Activated CD8-positive, alpha-beta T cell treated with anti-CD3 and anti-CD28 coated beads for 36 hours (primary cell): ENCODE data around the gene RASGRP4. TPM values are rescaled to one million over a fixed set of nuclear protein-coding genes. Genes with fewer than 3 reads are reported as not detected.

ENCODE experiments used
- ATAC-seq: fragments of 200-7000 bp; cut with Tn5 transposase; one replicate; pipeline ENCODE4 v1.10.0; 2021; ENCODE audit warnings: mild to moderate bottlenecking, moderate library complexity
- CTCF ChIA-PET: fragments of 350-600 bp; sonication (Branson Sonifier 250); formaldehyde crosslinking; loops from one replicate; lab custom pipeline; 2021; ENCODE audit warnings: antibody characterized with exemption; lab: Charles Lee
- POLR2A ChIA-PET: fragments of 350-600 bp; sonication (Branson Sonifier 250); formaldehyde crosslinking; loops from one replicate; lab custom pipeline; 2021; ENCODE audit warnings: antibody characterized with exemption; lab: Charles Lee
- DNase-seq: peaks from one replicate; pipeline ENCODE4 v3.0.0-alpha.2; 2020
- H3K27ac Mint-ChIP-seq: one replicate; pipeline ENCODE4 v1.8.0; 2021; ENCODE audit warnings: mild to moderate bottlenecking, mixed read lengths
- H3K27me3 Mint-ChIP-seq: one replicate; pipeline ENCODE4 v1.8.0; 2021; ENCODE audit warnings: mixed read lengths
- H3K36me3 Mint-ChIP-seq: one replicate; pipeline ENCODE4 v1.8.0; 2021; ENCODE audit warnings: low read depth, mixed read lengths
- H3K4me1 Mint-ChIP-seq: one replicate; pipeline ENCODE4 v1.8.0; 2021; ENCODE audit warnings: low read depth, mixed read lengths
- H3K4me3 Mint-ChIP-seq: one replicate; pipeline ENCODE4 v1.8.0; 2021; ENCODE audit warnings: mild to moderate bottlenecking, moderate library complexity, mixed read lengths
- H3K9me3 Mint-ChIP-seq: one replicate; pipeline ENCODE4 v1.8.0; 2021; ENCODE audit warnings: mixed read lengths
- CTCF ChIP-seq: fragments of 200-600 bp; IDR thresholded peaks from one replicate; pipeline ENCODE4 v1.8.0; 2022; ENCODE audit warnings: antibody characterized with exemption, mild to moderate bottlenecking
- intact Hi-C: fragments of 100-400 bp; cut with micrococcal nuclease; formaldehyde crosslinking; loops from one replicate; pipeline ENCODE4 v1.10.0; 2022
- total RNA-seq, 2 experiments: library from RNA; stranded (reverse); gene quantifications; one replicate each; pipeline ENCODE4 v1.2.3, GENCODE V29; 2021

The RASGRP4 gene
- total RNA-seq, 2 experiments from 2014 or later, result 1.4 to 1.8 TPM

GRCh38 chr19:38417544-38418506, 8.2 kb downstream of the RASGRP4 start:
- H3K4me1 Mint-ChIP-seq, result peaks cover 14% of the 10 kb centered on the region
- DNase-seq, result peak; percentile 76
- H3K4me3 Mint-ChIP-seq, result peak overlapping the region; percentile 73
- intact Hi-C loops, result no loop called here
- no peak for TF ChIP-seq CTCF
- no peaks in the 10 kb centered on the region for H3K36me3 Mint-ChIP-seq
- POLR2A ChIA-PET, result no interaction called here
- H3K27ac Mint-ChIP-seq, result peak overlapping the region; percentile 39
- ATAC-seq, result peak; percentile 93
- H3K9me3 Mint-ChIP-seq, result no peaks in the 10 kb centered on the region
- CTCF ChIA-PET, result interaction anchor here (7.3 kb wide), 1 partner anchor 14 kb away, joined by 35 read pairs; the partner anchor contains the start of gene FAM98C
- H3K27me3 Mint-ChIP-seq, result no peaks in the 10 kb centered on the region

- ChIA-PET CTCF (interaction anchor here (7.3 kb wide), 1 partner anchor 14 kb away, joined by 35 read pairs; the partner anchor contains the start of gene FAM98C), POLR2A (no interaction called here)
- peak overlapping the region; percentile 73 for H3K4me3 Mint-ChIP-seq
- DNase-seq (no peak), ATAC-seq (no peak)
- no peaks in the 10 kb centered on the region for H3K27me3 Mint-ChIP-seq
- peak overlapping the region; percentile 39 for H3K27ac Mint-ChIP-seq
- intact Hi-C loops, result no loop called here
- H3K4me1 Mint-ChIP-seq, result peaks cover 14% of the 10 kb centered on the region
- no peaks in the 10 kb centered on the region for H3K36me3 Mint-ChIP-seq
- H3K9me3 Mint-ChIP-seq, result no peaks in the 10 kb centered on the region
- no peak for TF ChIP-seq CTCF
These were observed 8.9 kb downstream of the RASGRP4 start for GRCh38 chr19:38417146-38417543.

- no peak for TF ChIP-seq CTCF
- POLR2A ChIA-PET, result no interaction called here
- Mint-ChIP-seq H3K4me1 (peaks cover 12% of the 10 kb centered on the region), H3K27ac (no peak overlapping the region), H3K27me3 (no peaks in the 10 kb centered on the region), H3K9me3 (no peaks in the 10 kb centered on the region), H3K36me3 (no peaks in the 10 kb centered on the region), H3K4me3 (no peak overlapping the region)
- intact Hi-C loops, result no loop called here
- DNase-seq (no peak), ATAC-seq (no peak)
- CTCF ChIA-PET, result interaction anchor here (1.1 to 2.9 kb wide), 2 partner anchors 10 to 13 kb away, joined by 3 to 18 read pairs; partner anchors contain the start of genes FAM98C and RASGRP4
These were observed 12.6 kb downstream of the RASGRP4 start for GRCh38 chr19:38413416-38413815.

- Mint-ChIP-seq H3K4me3 (no peak overlapping the region), H3K27ac (no peak overlapping the region), H3K27me3 (no peaks in the 10 kb centered on the region), H3K4me1 (peaks cover 10% of the 10 kb centered on the region), H3K36me3 (peaks cover under 1% of the 10 kb centered on the region), H3K9me3 (no peaks in the 10 kb centered on the region)
- CTCF ChIA-PET, result interaction anchor here (1.1 to 2.9 kb wide), 2 partner anchors 10 to 13 kb away, joined by 3 to 18 read pairs; partner anchors contain the start of genes FAM98C and RASGRP4
- DNase-seq (no peak), ATAC-seq (no peak)
- intact Hi-C loops, result no loop called here
- POLR2A ChIA-PET, result interaction anchor here (0.6 kb wide), 1 partner anchor 439 kb away, joined by 3 read pairs; no protein-coding TSS in a partner anchor
- TF ChIP-seq CTCF, result no peak
These were observed 13.1 kb downstream of the RASGRP4 start for GRCh38 chr19:38412961-38413360.
